NCI-H146 treated with DMSO at 0.1 percent for 48 hours (cell line): ENCODE results near the gene GALNT13.

Experiments
- DNase-seq: peaks from one replicate; lab custom pipeline; 2025; ENCODE audit not compliant: unreplicated experiment; lab: John Stamatoyannopoulos, UW

GALNT13 gene

DNA sequence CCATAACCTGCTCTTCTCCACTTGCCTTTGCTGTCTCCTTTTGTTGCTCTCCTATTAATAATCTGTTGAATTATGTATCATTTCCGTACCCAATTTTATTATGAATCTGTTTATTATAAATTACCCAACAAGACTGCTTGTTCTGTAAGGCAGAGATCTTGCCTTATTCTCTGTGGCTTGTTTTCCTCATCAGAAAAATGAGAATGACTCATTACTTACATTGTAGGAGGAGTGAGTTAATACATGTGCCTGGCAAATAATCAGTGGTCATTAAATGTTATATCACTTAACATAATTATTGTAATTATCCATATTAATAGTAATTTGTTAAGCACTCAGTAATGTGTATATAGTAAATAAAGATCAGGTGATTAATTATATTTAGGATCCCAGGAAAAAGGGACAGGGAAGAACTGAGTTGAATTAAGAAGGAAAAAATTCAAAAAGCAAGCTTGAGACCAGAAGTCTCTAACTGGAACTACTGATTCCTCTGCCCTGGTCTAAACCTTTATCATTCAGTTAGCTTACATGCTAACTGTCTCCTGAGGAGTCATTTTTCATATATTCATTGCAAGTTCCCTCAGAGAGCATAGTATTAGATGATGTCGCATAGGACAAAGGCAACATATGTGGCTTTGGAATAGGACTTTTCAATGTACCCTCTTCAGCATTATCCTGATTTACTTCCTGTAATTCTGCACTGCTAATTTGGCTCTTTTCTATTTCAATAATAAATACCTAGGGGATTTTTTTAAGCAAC is 335.7 kb downstream of the GALNT13 start:
- DNase-seq, result peak; percentile 44

DNA sequence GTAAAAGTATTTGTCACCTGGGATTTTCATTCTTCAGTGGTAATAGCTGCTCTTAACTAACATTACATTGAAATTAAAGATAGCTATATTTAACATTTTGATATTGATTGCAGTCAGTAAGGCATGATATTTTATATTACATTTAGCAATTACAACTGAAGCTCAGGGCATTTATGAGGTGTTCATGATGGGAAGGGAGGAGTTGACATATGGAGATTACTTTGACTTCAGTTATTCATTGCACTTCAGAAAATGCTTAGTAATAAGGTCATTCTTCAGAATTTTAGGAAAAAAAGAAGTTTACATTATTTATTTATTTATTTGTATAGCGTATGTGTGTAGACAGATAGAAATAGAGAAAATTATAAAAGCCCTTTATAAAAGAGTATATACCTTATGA is 352.0 kb downstream of the GALNT13 start:
- DNase-seq, result no peak

- DNase-seq, result no peak
Observed at GRCh38 chr2:154226931-154227330, 355.2 kb downstream of the GALNT13 start.

- no peak for DNase-seq
Observed at GRCh38 chr2:154228566-154229280, 357.0 kb downstream of the GALNT13 start.

- DNase-seq, result no peak
Observed at GRCh38 chr2:154229966-154230365, 358.2 kb downstream of the GALNT13 start.

DNA sequence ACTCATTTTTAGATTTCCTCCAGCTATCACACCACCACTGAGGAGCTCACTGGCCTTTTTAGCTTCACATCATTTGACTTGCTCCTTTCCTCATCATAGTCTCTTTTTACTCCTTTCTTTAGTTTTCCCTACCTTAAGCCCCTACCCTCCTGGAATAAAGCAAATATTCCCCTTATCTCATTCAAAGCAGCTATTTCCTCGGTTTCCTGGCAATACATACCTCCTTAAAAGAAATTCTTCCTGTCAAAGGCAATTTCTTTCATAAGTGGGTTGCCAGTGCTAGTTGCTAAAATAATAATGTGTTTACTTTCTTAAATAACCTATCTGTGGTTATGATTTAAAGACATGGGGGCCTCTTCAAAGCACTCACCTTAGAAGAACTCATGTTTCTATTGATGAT is 359.3 kb downstream of the GALNT13 start:
- no peak for DNase-seq

DNA sequence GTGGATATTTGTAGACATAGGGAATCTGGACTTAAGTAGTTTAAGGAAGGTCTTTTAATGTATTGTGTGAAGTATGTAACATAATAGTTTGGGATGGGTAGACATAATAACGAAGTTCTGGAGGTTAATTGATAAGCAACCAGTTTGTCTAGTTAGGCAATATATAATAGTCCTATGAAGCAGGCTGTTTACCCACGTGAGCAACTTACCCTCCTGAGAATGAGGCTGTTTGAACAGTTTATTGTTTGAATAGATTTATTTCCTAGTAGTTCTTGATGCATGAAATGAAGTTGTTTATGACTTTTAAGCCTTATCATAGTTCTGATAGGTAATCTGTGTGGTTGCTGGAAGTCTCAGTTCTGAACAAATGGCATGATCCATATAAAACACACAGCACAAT is 361.5 kb downstream of the GALNT13 start:
- peak; percentile 1 for DNase-seq

DNA sequence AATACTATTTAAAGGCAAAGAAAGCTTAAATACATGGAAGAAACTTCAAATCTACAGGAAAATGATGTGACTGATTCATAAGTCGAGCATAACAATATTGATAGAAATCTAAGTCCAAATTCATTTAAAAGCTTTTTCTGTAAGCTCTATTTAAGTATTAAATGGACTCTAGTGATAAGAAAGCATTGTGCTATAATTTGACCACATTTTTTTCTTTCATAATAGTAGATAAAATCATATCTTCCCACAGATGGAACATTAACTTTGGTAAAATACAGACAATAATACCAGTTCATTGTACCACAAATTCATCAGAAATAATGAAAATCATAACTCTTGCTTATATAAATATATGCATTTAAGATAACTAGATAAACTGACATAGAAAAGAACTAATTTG is 366.5 kb downstream of the GALNT13 start:
- no peak for DNase-seq

DNA sequence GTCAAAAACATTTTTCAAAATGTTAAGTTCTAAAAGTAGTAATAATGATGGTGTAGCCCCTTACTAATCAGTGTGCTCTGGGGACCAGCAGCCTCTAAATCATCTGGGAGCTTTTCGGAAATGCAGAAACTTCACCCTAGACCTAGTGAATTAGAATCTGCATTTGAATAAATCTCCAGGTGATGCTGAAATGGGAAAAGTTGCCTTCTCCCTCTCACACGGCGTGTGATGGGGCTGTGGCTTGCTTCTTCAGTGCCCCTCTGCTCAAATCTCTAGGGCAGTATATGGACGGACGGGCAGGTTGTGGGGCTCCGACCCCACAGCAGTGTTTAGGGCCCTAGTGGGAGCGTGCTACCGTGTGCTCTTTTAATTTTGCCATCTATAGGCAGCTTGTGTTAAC is 368.6 kb downstream of the GALNT13 start:
- DNase-seq, result no peak

- DNase-seq, result no peak
Observed at GRCh38 chr2:154240921-154241379, 369.2 kb downstream of the GALNT13 start.

- no peak for DNase-seq
Observed at GRCh38 chr2:154242687-154243086, 371.0 kb downstream of the GALNT13 start.

GRCh38 chr2:154243685-154244084 is 372.0 kb downstream of the GALNT13 start:
- DNase-seq, result no peak

DNA sequence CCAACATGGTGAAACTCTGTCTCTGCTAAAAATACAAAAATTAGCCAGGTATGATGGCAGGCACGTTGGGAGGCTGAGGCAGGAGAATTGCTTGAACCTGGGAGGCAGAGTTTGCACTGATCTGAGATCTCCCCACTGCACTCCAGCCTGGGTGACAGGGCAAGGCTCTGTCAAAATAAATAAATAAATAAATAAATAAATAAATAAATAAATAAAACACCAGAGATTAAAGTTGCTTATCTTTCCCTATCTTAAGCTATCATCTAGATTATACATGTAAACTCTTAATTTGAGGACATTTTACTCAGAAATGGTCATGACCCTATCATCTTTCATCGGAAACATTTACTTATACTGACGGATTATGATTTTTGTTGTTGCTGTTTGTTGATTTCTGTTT is 373.2 kb downstream of the GALNT13 start:
- no peak for DNase-seq

- no peak for DNase-seq
Observed at GRCh38 chr2:154247503-154247902, 375.8 kb downstream of the GALNT13 start.

GRCh38 chr2:154256136-154256535 is 384.4 kb downstream of the GALNT13 start:
- no peak for DNase-seq

GRCh38 chr2:154259030-154259429 is 387.3 kb downstream of the GALNT13 start:
- DNase-seq, result no peak

DNA sequence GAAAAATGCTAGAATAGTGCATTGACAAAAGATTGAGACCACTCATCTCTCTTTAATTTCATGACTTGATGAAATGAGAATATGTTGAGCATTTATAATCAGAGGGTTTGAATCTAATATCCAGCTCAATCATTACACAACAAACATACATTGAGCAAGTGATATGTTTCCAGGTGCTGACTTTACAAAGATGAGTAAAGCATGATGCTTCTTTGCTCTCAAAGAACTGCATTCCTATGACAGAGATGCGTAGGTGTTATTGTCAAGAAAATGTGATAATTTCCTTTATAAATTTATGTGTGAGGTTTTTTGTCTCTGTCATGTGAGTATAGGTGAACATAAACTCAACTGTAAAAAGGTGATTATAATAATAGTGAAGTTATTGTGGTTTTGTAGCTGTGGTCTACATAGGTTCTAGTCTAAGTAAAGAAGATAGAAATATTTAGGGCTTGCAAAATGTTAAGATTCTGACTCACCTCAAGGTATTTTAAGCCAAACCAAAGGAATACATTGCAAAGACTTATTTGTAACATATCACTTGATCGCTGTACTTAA is 389.8 kb downstream of the GALNT13 start:
- DNase-seq, result no peak

- DNase-seq, result no peak
Observed at GRCh38 chr2:154263206-154263605, 391.5 kb downstream of the GALNT13 start.

DNA sequence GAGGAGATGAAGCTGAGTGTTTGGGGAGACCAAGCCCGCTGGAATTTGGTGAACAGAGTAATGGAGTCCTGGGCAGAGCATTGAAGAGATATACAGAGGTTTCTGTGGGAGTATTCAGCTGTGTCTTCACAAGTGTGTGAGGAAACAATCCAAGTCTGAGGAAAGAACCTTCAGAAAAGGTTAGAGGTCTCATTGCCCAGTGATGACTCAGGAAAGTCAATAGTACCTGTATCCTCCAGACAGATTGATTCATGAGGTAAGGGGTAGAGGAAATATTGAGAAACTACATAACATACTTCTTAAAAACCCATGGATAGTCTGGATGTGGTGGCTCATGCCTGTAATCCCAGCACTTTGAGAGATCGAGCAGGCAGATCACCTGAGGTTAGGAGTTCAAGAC is 392.3 kb downstream of the GALNT13 start:
- no peak for DNase-seq

DNA sequence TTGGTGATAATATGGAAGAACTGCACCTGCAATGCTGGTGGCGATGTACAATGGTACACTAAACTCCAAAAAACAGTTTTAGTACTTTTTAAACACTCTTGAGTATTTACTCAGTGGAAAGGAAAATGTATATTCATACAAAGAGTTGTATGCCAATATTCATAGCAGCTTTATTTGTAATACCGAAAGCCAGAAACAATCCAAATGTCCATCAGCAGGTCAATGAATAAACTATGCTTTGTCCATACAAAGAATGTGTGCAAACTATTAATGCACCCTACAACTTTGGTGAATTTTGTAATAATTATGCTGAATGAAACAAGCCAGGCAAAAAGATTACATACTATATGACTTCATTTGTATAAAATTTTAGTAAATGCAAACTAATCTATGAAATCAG is 396.3 kb downstream of the GALNT13 start:
- DNase-seq, result no peak

GRCh38 chr2:154280543-154280942 is 408.8 kb downstream of the GALNT13 start:
- no peak for DNase-seq

DNA sequence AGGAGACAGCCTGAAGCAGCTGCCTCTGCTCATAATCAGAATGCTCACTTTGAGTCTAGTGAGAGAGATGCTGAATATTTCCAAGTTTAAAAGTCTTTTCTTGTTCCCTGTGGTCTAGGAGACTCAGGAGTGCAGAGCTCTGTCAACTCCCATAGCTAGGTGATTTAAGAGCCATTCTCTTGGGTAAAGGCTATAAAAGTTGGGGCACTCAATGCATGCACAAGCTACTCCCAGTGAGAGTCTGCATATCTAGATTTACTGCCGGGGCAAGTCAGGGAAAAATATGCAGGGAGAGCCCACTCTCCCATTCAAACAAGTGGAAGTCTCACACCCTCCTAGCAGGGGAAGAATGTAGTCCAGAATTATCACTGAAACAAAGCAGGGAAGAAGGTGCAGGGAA is 418.1 kb downstream of the GALNT13 start:
- no peak for DNase-seq
